ENCODE data around the gene WDPCP.

- TF ChIP-seq EP300 (IDR thresholded peaks at IDR 0.05) = no peak
- no peak for TF ChIP-seq CTCF (IDR thresholded peaks at IDR 0.05)
- peak; percentile 44 to 46 for TF ChIP-seq POLR2AphosphoS5 (IDR thresholded peaks at IDR 0.05)
Measured at GRCh38 chr2:63590626-63591408, 2.5 kb upstream of the WDPCP start.

Measured in esophagus muscularis mucosa (tissue), 4 donors.